OCI-LY7 (cell line): ENCODE measurements around the gene ZNF326.
"Not testable (repeated sequence)": the region's sequence is repeated elsewhere in the genome, so short reads cannot be mapped to it uniquely, and the experiment has no call there.

Source experiments
- EZH2phosphoT487 ChIP-seq: fragments of 200-600 bp; sonication (generic); IDR thresholded peaks from 2 replicates; pipeline ENCODE4 v1.6.1; 2018; ENCODE audit warnings: low read depth, borderline replicate concordance, mild to moderate bottlenecking, mixed run types, antibody characterized with exemption, low read length, moderate library complexity, mixed read lengths
- TF ChIP-seq, protein P1 (sequence below): fragments of 200-600 bp; sonication (generic); conservative IDR thresholded peaks from 2 replicates; pipeline ENCODE4 v1.5.1; 2014; ENCODE audit warnings: mild to moderate bottlenecking, antibody characterized with exemption, low read length, moderate library complexity, mixed read lengths

DNA sequence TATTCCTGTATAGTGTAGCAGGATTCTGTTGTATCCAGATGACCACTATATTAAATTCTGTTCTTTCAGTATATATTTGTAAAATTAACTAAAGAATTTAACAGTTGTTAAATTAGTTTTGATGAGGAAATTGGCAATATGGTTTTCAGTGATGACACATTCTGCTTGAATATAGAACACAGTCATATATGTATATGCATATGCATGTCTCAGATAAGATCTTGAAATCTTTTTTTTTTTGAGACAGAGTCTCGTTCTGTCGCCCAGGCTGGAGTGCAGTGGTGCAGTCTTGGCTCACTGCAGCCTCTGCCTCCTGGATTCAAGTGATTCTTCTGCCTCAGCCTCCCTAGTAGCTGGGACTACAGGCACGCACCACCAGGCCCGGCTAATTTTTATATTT, 2.2 kb downstream of the ZNF326 start:
- TF ChIP-seq, protein P1, sequence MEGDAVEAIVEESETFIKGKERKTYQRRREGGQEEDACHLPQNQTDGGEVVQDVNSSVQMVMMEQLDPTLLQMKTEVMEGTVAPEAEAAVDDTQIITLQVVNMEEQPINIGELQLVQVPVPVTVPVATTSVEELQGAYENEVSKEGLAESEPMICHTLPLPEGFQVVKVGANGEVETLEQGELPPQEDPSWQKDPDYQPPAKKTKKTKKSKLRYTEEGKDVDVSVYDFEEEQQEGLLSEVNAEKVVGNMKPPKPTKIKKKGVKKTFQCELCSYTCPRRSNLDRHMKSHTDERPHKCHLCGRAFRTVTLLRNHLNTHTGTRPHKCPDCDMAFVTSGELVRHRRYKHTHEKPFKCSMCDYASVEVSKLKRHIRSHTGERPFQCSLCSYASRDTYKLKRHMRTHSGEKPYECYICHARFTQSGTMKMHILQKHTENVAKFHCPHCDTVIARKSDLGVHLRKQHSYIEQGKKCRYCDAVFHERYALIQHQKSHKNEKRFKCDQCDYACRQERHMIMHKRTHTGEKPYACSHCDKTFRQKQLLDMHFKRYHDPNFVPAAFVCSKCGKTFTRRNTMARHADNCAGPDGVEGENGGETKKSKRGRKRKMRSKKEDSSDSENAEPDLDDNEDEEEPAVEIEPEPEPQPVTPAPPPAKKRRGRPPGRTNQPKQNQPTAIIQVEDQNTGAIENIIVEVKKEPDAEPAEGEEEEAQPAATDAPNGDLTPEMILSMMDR: not testable (repeated sequence)
- TF ChIP-seq EZH2phosphoT487: not testable (repeated sequence)
